Bronchial epithelial cell (primary cell): ENCODE results near the gene SLC9C1. TPM values are rescaled to one million over a fixed set of nuclear protein-coding genes. Genes with fewer than 3 reads are reported as not detected.
A peak's percentile ranks its signal among the peaks of the same experiment; 100 is the strongest.

Source experiments
- DNase-seq: peaks from one replicate; pipeline ENCODE4 v3.0.0-alpha.2; 2010; ENCODE audit warnings: low read depth
- FAIRE-seq: peaks from 2 replicates; lab custom pipeline; 2011; peaks lifted over from hg19 to GRCh38; lab: Jason Lieb, UNC
- H3K27me3 ChIP-seq: 2 replicates; pipeline ENCODE4 v1.5.1; 2011; ENCODE audit warnings: low read length; ENCODE audit not compliant: control insufficient read depth, insufficient read depth
- H3K36me3 ChIP-seq: 2 replicates; pipeline ENCODE4 v1.5.1; 2011; ENCODE audit warnings: low read length; ENCODE audit not compliant: control insufficient read depth, insufficient read depth
- H3K4me3 ChIP-seq: 2 replicates; pipeline ENCODE4 v1.5.1; 2011; ENCODE audit warnings: mild to moderate bottlenecking, low read depth, low read length, control low read depth
- total RNA-seq: library from RNA; depleted of rRNA; stranded (reverse); fragments of >200 nt; gene quantifications from 2 replicates; pipeline ENCODE4 v1.2.1, GENCODE V29; 2014
- TF ChIP-seq, protein P1 (sequence below): IDR thresholded peaks from 2 replicates; pipeline ENCODE4 v1.5.1; 2011; ENCODE audit warnings: mild to moderate bottlenecking, moderate library complexity, low read length, control low read depth, inconsistent platforms; ENCODE audit not compliant: insufficient read depth, severe bottlenecking

The SLC9C1 gene
- total RNA-seq, 1 donor from 2014 or later = not detected

DNA sequence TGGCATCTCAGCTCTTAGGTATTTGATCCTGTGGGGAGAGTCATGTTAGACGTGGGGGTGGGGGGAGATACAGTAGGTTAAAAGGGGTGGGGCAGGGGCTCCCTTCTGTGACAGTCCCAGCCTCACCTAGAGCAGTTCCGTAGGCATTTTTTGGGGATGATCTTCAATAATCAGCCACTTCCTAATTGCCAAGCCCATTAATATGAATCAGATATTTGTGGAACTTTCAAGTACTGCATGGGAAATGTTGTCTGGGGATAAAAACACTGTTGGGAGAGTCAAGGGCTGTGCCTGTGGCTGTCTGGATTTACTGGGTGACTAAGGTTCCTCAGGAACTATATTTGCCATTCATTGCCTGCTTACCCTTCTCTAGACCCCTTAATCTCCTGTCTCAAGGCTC is 198.3 kb downstream of the SLC9C1 start:
- peaks cover 12% of the 10 kb centered on the region for H3K36me3 ChIP-seq
- no peak for FAIRE-seq
- H3K27me3 ChIP-seq = no peaks in the 10 kb centered on the region
- peak; percentile 46 for DNase-seq
- TF ChIP-seq, protein P1, sequence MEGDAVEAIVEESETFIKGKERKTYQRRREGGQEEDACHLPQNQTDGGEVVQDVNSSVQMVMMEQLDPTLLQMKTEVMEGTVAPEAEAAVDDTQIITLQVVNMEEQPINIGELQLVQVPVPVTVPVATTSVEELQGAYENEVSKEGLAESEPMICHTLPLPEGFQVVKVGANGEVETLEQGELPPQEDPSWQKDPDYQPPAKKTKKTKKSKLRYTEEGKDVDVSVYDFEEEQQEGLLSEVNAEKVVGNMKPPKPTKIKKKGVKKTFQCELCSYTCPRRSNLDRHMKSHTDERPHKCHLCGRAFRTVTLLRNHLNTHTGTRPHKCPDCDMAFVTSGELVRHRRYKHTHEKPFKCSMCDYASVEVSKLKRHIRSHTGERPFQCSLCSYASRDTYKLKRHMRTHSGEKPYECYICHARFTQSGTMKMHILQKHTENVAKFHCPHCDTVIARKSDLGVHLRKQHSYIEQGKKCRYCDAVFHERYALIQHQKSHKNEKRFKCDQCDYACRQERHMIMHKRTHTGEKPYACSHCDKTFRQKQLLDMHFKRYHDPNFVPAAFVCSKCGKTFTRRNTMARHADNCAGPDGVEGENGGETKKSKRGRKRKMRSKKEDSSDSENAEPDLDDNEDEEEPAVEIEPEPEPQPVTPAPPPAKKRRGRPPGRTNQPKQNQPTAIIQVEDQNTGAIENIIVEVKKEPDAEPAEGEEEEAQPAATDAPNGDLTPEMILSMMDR = no peak
- H3K4me3 ChIP-seq = no peak overlapping the region

DNA sequence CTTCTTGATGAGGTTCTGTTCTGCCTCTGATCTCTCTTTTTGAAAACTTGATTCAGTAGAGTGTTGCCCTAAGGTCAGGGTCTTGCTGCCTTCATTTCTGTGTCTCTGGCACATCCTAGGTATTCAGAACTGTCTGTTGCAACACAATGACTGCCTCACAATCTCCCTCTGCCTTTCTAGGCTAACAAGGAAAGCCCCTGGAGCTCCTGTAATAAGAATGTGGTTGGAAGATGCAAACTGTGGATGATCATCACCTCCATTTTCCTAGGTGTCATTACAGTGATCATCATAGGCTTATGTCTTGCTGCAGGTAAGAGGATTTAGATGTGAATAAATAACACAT is 200.9 kb downstream of the SLC9C1 start:
- H3K36me3 ChIP-seq = peaks cover 6% of the 10 kb centered on the region
- FAIRE-seq (no peak), DNase-seq (no peak)
- H3K27me3 ChIP-seq = no peaks in the 10 kb centered on the region
- H3K4me3 ChIP-seq = no peak overlapping the region
- TF ChIP-seq, protein P1 = no peak

- DNase-seq (no peak), FAIRE-seq (no peak)
- no peaks in the 10 kb centered on the region for H3K27me3 ChIP-seq
- H3K36me3 ChIP-seq = peaks cover 6% of the 10 kb centered on the region
- H3K4me3 ChIP-seq = no peak overlapping the region
- TF ChIP-seq, protein P1 = no peak
These were observed 201.4 kb downstream of the SLC9C1 start for GRCh38 chr3:112092496-112093179.

DNA sequence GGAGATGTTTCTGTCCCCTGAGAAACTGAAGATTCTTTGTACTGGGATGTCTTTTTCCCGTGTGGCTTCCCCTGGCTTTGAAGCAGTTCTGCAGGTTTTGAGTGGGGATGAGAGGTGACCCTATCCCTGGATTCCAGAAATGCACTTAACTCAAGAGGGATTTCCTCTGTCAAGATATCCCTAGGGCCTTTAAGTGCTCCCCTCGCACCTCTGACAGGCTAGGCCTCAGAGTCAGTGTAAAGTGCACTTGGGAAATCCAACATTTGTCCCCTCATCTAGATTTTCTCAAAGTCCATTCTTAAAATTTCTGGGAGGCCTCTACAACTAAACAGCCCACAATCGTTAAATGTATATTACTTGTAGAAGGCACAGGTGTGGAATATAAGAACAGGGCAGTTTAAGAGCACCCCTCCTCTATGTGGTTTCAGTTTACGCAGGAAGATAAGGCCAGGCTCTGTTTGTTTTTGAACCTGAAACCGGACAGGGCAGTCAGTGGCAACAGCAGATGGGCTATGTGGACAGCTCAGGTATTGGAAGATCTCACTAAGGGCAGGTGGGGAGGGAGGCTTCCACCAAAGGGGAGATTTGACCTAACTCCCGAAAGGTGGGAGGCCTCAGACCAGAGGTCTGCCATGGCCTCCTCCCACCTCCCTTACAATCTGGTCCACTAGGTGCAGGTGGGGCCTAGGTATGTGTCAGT is 203.0 kb downstream of the SLC9C1 start:
- peaks cover 6% of the 10 kb centered on the region for H3K36me3 ChIP-seq
- FAIRE-seq (no peak), DNase-seq (no peak)
- TF ChIP-seq, protein P1 = no peak
- no peaks in the 10 kb centered on the region for H3K27me3 ChIP-seq
- H3K4me3 ChIP-seq = no peak overlapping the region

Other genes with a start within 250 kb of the SLC9C1 start
- 23.0 and 45.5 TPM in 2 replicates for gene C3orf52, start 207.8 kb downstream of the SLC9C1 start, total RNA-seq
- 0.13 and 0.26 TPM in 2 replicates for gene GCSAM, start 161.0 kb downstream of the SLC9C1 start, total RNA-seq
- 0.13 and 0.53 TPM in 2 replicates for gene CD200, start 38.9 kb upstream of the SLC9C1 start, total RNA-seq
- not detected in 2 replicates for gene BTLA, start 205.3 kb upstream of the SLC9C1 start, total RNA-seq